ENCODE measurements around the gene PPP4R3A. TPM values are rescaled to one million over a fixed set of nuclear protein-coding genes. Genes with fewer than 3 reads are reported as not detected.
"Not testable (repeated sequence)": the region's sequence is repeated elsewhere in the genome, so short reads cannot be mapped to it uniquely, and the experiment has no call there.

PPP4R3A gene
- total RNA-seq, 1 donor from 2014 or later = 119 TPM

DNA sequence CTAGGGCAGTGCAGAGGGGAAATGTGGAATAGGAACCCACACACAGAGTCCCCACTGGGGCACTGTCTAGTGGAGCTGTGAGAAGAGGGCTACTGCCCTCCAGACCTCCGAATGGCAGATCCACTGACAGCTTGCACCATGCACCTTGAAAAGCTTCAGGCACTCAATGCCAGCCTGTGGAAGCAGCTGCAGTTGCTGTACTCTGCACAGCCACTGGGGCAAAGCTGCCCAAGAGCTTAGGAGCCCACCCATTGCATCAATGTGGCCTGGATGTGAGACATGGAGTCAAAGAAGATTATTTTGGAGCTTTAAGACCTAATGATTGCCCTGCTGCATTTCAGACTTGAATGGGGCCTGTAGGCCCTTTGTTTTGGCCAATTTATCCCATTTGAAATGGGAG lies 70.8 kb downstream of the PPP4R3A start:
- no peak for DNase-seq (ENCODE audit: low spot score, unreplicated experiment)
- TF ChIP-seq, protein P1, sequence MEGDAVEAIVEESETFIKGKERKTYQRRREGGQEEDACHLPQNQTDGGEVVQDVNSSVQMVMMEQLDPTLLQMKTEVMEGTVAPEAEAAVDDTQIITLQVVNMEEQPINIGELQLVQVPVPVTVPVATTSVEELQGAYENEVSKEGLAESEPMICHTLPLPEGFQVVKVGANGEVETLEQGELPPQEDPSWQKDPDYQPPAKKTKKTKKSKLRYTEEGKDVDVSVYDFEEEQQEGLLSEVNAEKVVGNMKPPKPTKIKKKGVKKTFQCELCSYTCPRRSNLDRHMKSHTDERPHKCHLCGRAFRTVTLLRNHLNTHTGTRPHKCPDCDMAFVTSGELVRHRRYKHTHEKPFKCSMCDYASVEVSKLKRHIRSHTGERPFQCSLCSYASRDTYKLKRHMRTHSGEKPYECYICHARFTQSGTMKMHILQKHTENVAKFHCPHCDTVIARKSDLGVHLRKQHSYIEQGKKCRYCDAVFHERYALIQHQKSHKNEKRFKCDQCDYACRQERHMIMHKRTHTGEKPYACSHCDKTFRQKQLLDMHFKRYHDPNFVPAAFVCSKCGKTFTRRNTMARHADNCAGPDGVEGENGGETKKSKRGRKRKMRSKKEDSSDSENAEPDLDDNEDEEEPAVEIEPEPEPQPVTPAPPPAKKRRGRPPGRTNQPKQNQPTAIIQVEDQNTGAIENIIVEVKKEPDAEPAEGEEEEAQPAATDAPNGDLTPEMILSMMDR (IDR thresholded peaks at IDR 0.05; ENCODE audit: unreplicated experiment) = no peak
- H3K27ac Mint-ChIP-seq = no peak overlapping the region
- no peaks in the 10 kb centered on the region for H3K4me1 Mint-ChIP-seq (ENCODE audit: low read depth)
- peaks cover 25% of the 10 kb centered on the region for H3K9me3 Mint-ChIP-seq (ENCODE audit: low read depth)
- H3K4me3 Mint-ChIP-seq (ENCODE audit: low read depth) = no peak overlapping the region
- H3K27me3 Mint-ChIP-seq = peaks cover 3% of the 10 kb centered on the region
- peaks cover 9% of the 10 kb centered on the region for H3K36me3 Mint-ChIP-seq (ENCODE audit: insufficient read depth)

GRCh38 chr14:91438845-91439244 lies 71.3 kb downstream of the PPP4R3A start:
- Mint-ChIP-seq H3K4me3 (ENCODE audit: low read depth) (no peak overlapping the region), H3K27me3 (peaks cover 1% of the 10 kb centered on the region), H3K4me1 (ENCODE audit: low read depth) (no peaks in the 10 kb centered on the region), H3K36me3 (ENCODE audit: insufficient read depth) (peaks cover 9% of the 10 kb centered on the region), H3K9me3 (ENCODE audit: low read depth) (peaks cover 25% of the 10 kb centered on the region), H3K27ac (no peak overlapping the region)
- TF ChIP-seq, protein P1 (IDR thresholded peaks at IDR 0.05; ENCODE audit: unreplicated experiment) = no peak
- DNase-seq (ENCODE audit: low spot score, unreplicated experiment) = no peak

DNA sequence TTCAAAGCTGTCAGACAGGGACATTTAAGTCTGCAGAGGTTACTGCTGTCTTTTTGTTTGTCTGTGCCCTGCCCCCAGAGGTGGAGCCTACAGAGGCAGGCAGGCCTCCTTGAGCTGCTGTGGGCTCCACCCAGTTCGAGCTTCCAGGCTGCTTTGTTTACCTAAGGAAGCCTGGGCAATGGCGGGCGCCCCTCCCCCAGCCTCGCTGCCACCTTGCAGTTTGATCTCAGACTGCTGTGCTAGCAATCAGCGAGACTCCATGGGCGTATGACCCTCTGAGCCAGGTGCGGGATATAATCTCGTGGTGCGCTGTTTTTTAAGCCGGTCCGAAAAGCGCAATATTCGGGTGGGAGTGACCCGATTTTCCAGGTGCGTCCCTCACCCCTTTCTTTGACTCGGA lies 73.8 kb downstream of the PPP4R3A start:
- DNase-seq (ENCODE audit: low spot score, unreplicated experiment); H3K4me1 Mint-ChIP-seq (ENCODE audit: low read depth); H3K27me3 Mint-ChIP-seq; H3K36me3 Mint-ChIP-seq (ENCODE audit: insufficient read depth); H3K4me3 Mint-ChIP-seq (ENCODE audit: low read depth); H3K27ac Mint-ChIP-seq: not testable (repeated sequence)
- peaks cover 21% of the 10 kb centered on the region for H3K9me3 Mint-ChIP-seq (ENCODE audit: low read depth)

- no peaks in the 10 kb centered on the region for H3K27me3 Mint-ChIP-seq
- TF ChIP-seq, protein P1 (IDR thresholded peaks at IDR 0.05; ENCODE audit: unreplicated experiment) = no peak
- no peak overlapping the region for H3K4me3 Mint-ChIP-seq (ENCODE audit: low read depth)
- H3K36me3 Mint-ChIP-seq (ENCODE audit: insufficient read depth) = no peaks in the 10 kb centered on the region
- DNase-seq (ENCODE audit: low spot score, unreplicated experiment) = no peak
- H3K9me3 Mint-ChIP-seq (ENCODE audit: low read depth) = peaks cover 5% of the 10 kb centered on the region
- H3K4me1 Mint-ChIP-seq (ENCODE audit: low read depth) = peaks cover 4% of the 10 kb centered on the region
- no peak overlapping the region for H3K27ac Mint-ChIP-seq
Measured at GRCh38 chr14:91429385-91429784, 80.7 kb downstream of the PPP4R3A start.

GRCh38 chr14:91428931-91429330 lies 81.2 kb downstream of the PPP4R3A start:
- not testable (repeated sequence) for H3K27me3 Mint-ChIP-seq; H3K4me1 Mint-ChIP-seq (ENCODE audit: low read depth); H3K27ac Mint-ChIP-seq; H3K36me3 Mint-ChIP-seq (ENCODE audit: insufficient read depth); H3K4me3 Mint-ChIP-seq (ENCODE audit: low read depth); DNase-seq (ENCODE audit: low spot score, unreplicated experiment); H3K9me3 Mint-ChIP-seq (ENCODE audit: low read depth)

DNA sequence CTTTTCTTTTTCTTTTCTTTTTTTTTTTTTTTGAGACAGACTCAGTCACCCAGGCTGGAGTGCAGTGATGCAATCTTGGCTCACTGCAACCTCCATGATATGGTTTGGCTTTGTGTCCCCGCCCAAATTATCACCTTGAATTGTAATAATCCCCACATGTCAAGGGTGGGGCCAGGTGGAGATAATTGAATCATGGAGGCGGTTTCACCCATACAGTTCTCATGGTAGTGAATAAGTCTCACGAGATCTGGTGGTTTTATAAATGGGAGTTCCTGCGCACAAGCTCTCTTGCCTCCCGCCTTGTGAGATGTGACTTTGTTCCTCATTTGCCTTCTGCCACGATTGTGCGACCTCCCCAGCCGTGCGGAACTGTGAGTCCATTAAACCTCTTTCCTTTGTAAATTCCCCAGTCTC lies 84.6 kb downstream of the PPP4R3A start:
- not testable (repeated sequence) for H3K4me3 Mint-ChIP-seq (ENCODE audit: low read depth); H3K36me3 Mint-ChIP-seq (ENCODE audit: insufficient read depth); H3K27ac Mint-ChIP-seq; H3K9me3 Mint-ChIP-seq (ENCODE audit: low read depth); H3K4me1 Mint-ChIP-seq (ENCODE audit: low read depth); H3K27me3 Mint-ChIP-seq; DNase-seq (ENCODE audit: low spot score, unreplicated experiment)

- Mint-ChIP-seq H3K27ac (no peak overlapping the region), H3K36me3 (ENCODE audit: insufficient read depth) (no peaks in the 10 kb centered on the region), H3K4me1 (ENCODE audit: low read depth) (peaks cover 9% of the 10 kb centered on the region), H3K4me3 (ENCODE audit: low read depth) (no peak overlapping the region), H3K9me3 (ENCODE audit: low read depth) (peaks cover 5% of the 10 kb centered on the region), H3K27me3 (no peaks in the 10 kb centered on the region)
- TF ChIP-seq, protein P1 (IDR thresholded peaks at IDR 0.05; ENCODE audit: unreplicated experiment) = no peak
- DNase-seq (ENCODE audit: low spot score, unreplicated experiment) = no peak
Measured at GRCh38 chr14:91424813-91425530, 85.1 kb downstream of the PPP4R3A start.

All from progenitor cell of endocrine pancreas (in vitro differentiated cells).